HG03066 (cell line): ENCODE data around the gene HDGFL1.

ENCODE experiments used
- ATAC-seq: cut with Tn5 transposase; IDR thresholded peaks from one replicate; pipeline ENCODE4 v1.9.1; 2021; ENCODE audit warnings: low read depth; ENCODE audit not compliant: unreplicated experiment

HDGFL1 gene

GRCh38 chr6:22569281-22570184 lies at the start of gene HDGFL1:
Gene HDGFL1, plus strand, starts transcription at chr6:22569566. Its CDS starts 10 bp downstream, at chr6:22569576.
- ATAC-seq = no peak

GRCh38 chr6:22521035-22521434 lies 48.3 kb upstream of the HDGFL1 start:
- ATAC-seq = no peak

- no peak for ATAC-seq
Observed at GRCh38 chr6:22526736-22527135, 42.6 kb upstream of the HDGFL1 start.

GRCh38 chr6:22529866-22530265 lies 39.5 kb upstream of the HDGFL1 start:
- ATAC-seq = no peak

GRCh38 chr6:22530506-22530905 lies 38.9 kb upstream of the HDGFL1 start:
- ATAC-seq = no peak

- no peak for ATAC-seq
Observed at GRCh38 chr6:22536122-22536521, 33.2 kb upstream of the HDGFL1 start.

- no peak for ATAC-seq
Observed at GRCh38 chr6:22544476-22544875, 24.9 kb upstream of the HDGFL1 start.

- no peak for ATAC-seq
Observed at GRCh38 chr6:22545051-22545450, 24.3 kb upstream of the HDGFL1 start.

- ATAC-seq = no peak
Observed at GRCh38 chr6:22546236-22546635, 23.1 kb upstream of the HDGFL1 start.

- no peak for ATAC-seq
Observed at GRCh38 chr6:22550971-22551670, 18.2 kb upstream of the HDGFL1 start.

GRCh38 chr6:22556266-22556665 lies 13.1 kb upstream of the HDGFL1 start:
- ATAC-seq = no peak

GRCh38 chr6:22557007-22557406 lies 12.4 kb upstream of the HDGFL1 start:
- no peak for ATAC-seq

GRCh38 chr6:22558288-22558882 lies 11.0 kb upstream of the HDGFL1 start:
- ATAC-seq = no peak

- ATAC-seq = no peak
Observed at GRCh38 chr6:22568854-22569253, 512 bp upstream of the HDGFL1 start.

GRCh38 chr6:22570185-22570551 lies 802 bp downstream of the HDGFL1 start:
- no peak for ATAC-seq

GRCh38 chr6:22575190-22575589 lies 5.8 kb downstream of the HDGFL1 start:
- no peak for ATAC-seq

- no peak for ATAC-seq
Observed at GRCh38 chr6:22579439-22579838, 10.1 kb downstream of the HDGFL1 start.

- ATAC-seq = no peak
Observed at GRCh38 chr6:22580337-22580736, 11.0 kb downstream of the HDGFL1 start.

- ATAC-seq = no peak
Observed at GRCh38 chr6:22582417-22583205, 13.2 kb downstream of the HDGFL1 start.

- no peak for ATAC-seq
Observed at GRCh38 chr6:22583230-22583629, 13.9 kb downstream of the HDGFL1 start.

- no peak for ATAC-seq
Observed at GRCh38 chr6:22583927-22584326, 14.6 kb downstream of the HDGFL1 start.
